Body of pancreas (tissue), 4 donors: ENCODE results near the gene IRGQ.
"Not testable (repeated sequence)": the region's sequence is repeated elsewhere in the genome, so short reads cannot be mapped to it uniquely, and the experiment has no call there.

Experiments
- CTCF ChIP-seq, 7 experiments: fragments of 450-650 bp in 4 of 7; fragments of 200-600 bp in 3 of 7; sonication (generic) in 3 of 7; IDR thresholded peaks; one replicate each; pipeline ENCODE4 v1.5.1; 2016 to 2019; ENCODE audit warnings: antibody characterized with exemption in 7 of 7
- POLR2A ChIP-seq, 3 donors: fragments of 450-650 bp; IDR thresholded peaks; one replicate each; pipeline ENCODE4 v1.6.1; 2016; ENCODE audit warnings: antibody characterized with exemption in 3 of 3, mild to moderate bottlenecking in 2 of 3

- not testable (repeated sequence) for TF ChIP-seq CTCF, POLR2A (IDR thresholded peaks at IDR 0.05)
These were observed 48.0 kb downstream of the IRGQ start for GRCh38 chr19:43547926-43548325.
